Myocyte (in vitro differentiated cells): ENCODE data around the gene BORCS6. TPM values are rescaled to one million over a fixed set of nuclear protein-coding genes. Genes with fewer than 3 reads are reported as not detected.

ENCODE experiments used
- DNase-seq: peaks from one replicate; pipeline ENCODE4 v3.0.0-alpha.2; 2012; ENCODE audit warnings: low read depth
- microRNA counts: library from miRNA; unstranded; fragments of <30 nt; microRNA quantifications from one replicate; lab custom pipeline; 2016
- microRNA-seq: library from miRNA; unstranded; fragments of <30 nt; microRNA quantifications from one replicate; pipeline ENCODE4, GENCODE V29; 2016
- total RNA-seq: library from RNA; depleted of rRNA; stranded (reverse); fragments of >200 nt; gene quantifications from 2 replicates; pipeline ENCODE4 v1.2.3, GENCODE V29; 2014

The BORCS6 gene
- total RNA-seq, 1 donor from 2014 or later = 13.1 TPM

GRCh38 chr17:8143581-8144400 is 46.2 kb downstream of the BORCS6 start:
- DNase-seq = no peak

- no peak for DNase-seq
Measured at GRCh38 chr17:8142887-8143580, 46.9 kb downstream of the BORCS6 start.

- DNase-seq = no peak
Measured at GRCh38 chr17:8142158-8142886, 47.7 kb downstream of the BORCS6 start.

GRCh38 chr17:8141741-8142140 is 48.2 kb downstream of the BORCS6 start:
- DNase-seq = no peak

GRCh38 chr17:8141045-8141444 is 48.9 kb downstream of the BORCS6 start:
- DNase-seq = no peak

GRCh38 chr17:8140065-8141029 is 49.6 kb downstream of the BORCS6 start:
- DNase-seq = no peak

GRCh38 chr17:8138672-8139371 is 51.2 kb downstream of the BORCS6 start:
- DNase-seq = peak; percentile 98

GRCh38 chr17:8138374-8138671 is 51.7 kb downstream of the BORCS6 start:
- no peak for DNase-seq

MicroRNA genes within 50 kb of the gene (microRNA counts, 767-probe panel; counts per million panel counts)
- not detected for microRNA hsa-miR-4521 (lab: Ali Mortazavi, UCI)

Small RNA genes lying within 50 kb of the gene (microRNA-seq; reads per million reads assigned to microRNA genes)
- gene MIR4521 (39.7 reads per million, percentile 45 among the genes with 10 or more reads in this experiment), gene MIR6883 (not detected)

Other genes with a start within 250 kb of the BORCS6 start
- not detected in 2 replicates for gene GUCY2D, start 187.6 kb downstream of the BORCS6 start, total RNA-seq
- not detected in 2 replicates for gene ALOX15B, start 151.1 kb downstream of the BORCS6 start, total RNA-seq
- gene ALOX12B, start 102.5 kb downstream of the BORCS6 start, total RNA-seq = 0.16 and 0.40 TPM in 2 replicates
- gene ALOXE3, start 71.7 kb downstream of the BORCS6 start, total RNA-seq = not detected in 2 replicates
- 0.16 and 0.53 TPM in 2 replicates for gene HES7, start 66.1 kb downstream of the BORCS6 start, total RNA-seq
- 6.4 and 16.6 TPM in 2 replicates for gene PER1, start 37.8 kb downstream of the BORCS6 start, total RNA-seq
- gene VAMP2, start 27.2 kb downstream of the BORCS6 start, total RNA-seq = 10.5 and 12.3 TPM in 2 replicates
- gene TMEM107, start 13.8 kb downstream of the BORCS6 start, total RNA-seq = 11.5 and 15.9 TPM in 2 replicates
- gene AURKB, start 20.4 kb upstream of the BORCS6 start, total RNA-seq = 1.3 and 2.0 TPM in 2 replicates
- gene CTC1, start 57.9 kb upstream of the BORCS6 start, total RNA-seq = 2.9 and 3.8 TPM in 2 replicates
- gene PFAS, start 59.1 kb upstream of the BORCS6 start, total RNA-seq = 16.1 and 20.6 TPM in 2 replicates
- gene RANGRF, start 98.5 kb upstream of the BORCS6 start, total RNA-seq = 10.6 and 10.9 TPM in 2 replicates
- 1.1 and 2.0 TPM in 2 replicates for gene SLC25A35, start 105.2 kb upstream of the BORCS6 start, total RNA-seq
- gene ARHGEF15, start 120.1 kb upstream of the BORCS6 start, total RNA-seq = not detected in 2 replicates
- not detected in 2 replicates for gene ODF4, start 149.7 kb upstream of the BORCS6 start, total RNA-seq
- gene RPL26, start 193.0 kb upstream of the BORCS6 start, total RNA-seq = 2,711 and 2,984 TPM in 2 replicates
- not detected in 2 replicates for gene RNF222, start 207.6 kb upstream of the BORCS6 start, total RNA-seq
- 71.1 and 74.7 TPM in 2 replicates for gene NDEL1, start 245.7 kb upstream of the BORCS6 start, total RNA-seq